ENCODE results near the gene SETD2. TPM values are rescaled to one million over a fixed set of nuclear protein-coding genes. Genes with fewer than 3 reads are reported as not detected.

Gene SETD2
- total RNA-seq, 1 experiment from 2014 or later, result 24.1 TPM

GRCh38 chr3:47096959-47097358 is 67.0 kb downstream of the SETD2 start:
- peaks cover 33% of the 10 kb centered on the region; the same call in 1 of the 2 replicates for H3K36me3 ChIP-seq (ENCODE audit: low read depth, low read length)

GRCh38 chr3:47092090-47092489 is 71.8 kb downstream of the SETD2 start:
- Histone ChIP-seq H3K27me3 (ENCODE audit: low read length) (no peaks in the 10 kb centered on the region), H3K36me3 (ENCODE audit: low read depth, low read length) (peaks cover 35% of the 10 kb centered on the region; the same call in 1 of the 2 replicates), H2AFZ (ENCODE audit: low read length) (no peak overlapping the region), H3K9me2 (replicated peaks; ENCODE audit: low read length) (no peaks in the 10 kb centered on the region), H3K27ac (ENCODE audit: low read length) (no peak overlapping the region), H3K4me3 (ENCODE audit: low read length) (no peak overlapping the region), H3K9me3 (ENCODE audit: low read length) (no peaks in the 10 kb centered on the region), H3K4me1 (ENCODE audit: insufficient read depth, low read length) (peaks cover 5% of the 10 kb centered on the region; the same call in 1 of the 2 replicates), H3F3A (ENCODE audit: low read length, unreplicated experiment) (no peaks in the 10 kb centered on the region), H3K4me2 (ENCODE audit: low read length) (no peak overlapping the region), H4K20me1 (ENCODE audit: low read length) (no peaks in the 10 kb centered on the region), H3K9ac (ENCODE audit: low read length) (no peak overlapping the region), H3K79me2 (ENCODE audit: low read length) (no peaks in the 10 kb centered on the region)
- TF ChIP-seq CTCF (conservative IDR thresholded peaks at IDR 0.05; ENCODE audit: low read depth, low read length) (no peak), EZH2 (IDR thresholded peaks at IDR 0.05; ENCODE audit: low read length, unreplicated experiment) (no peak), EZH2phosphoT487 (IDR thresholded peaks at IDR 0.05; ENCODE audit: borderline replicate concordance, low read length) (no peak)
- intact Hi-C loops (cut with micrococcal nuclease), result no loop called here
- POLR2A ChIA-PET (ENCODE audit: unreplicated experiment), result no interaction called here
- DNase-seq (no peak), ATAC-seq (no peak)
- no TSS peak for BruUV-seq (replicated peaks)
- CTCF ChIA-PET, result no interaction called here

More at GRCh38 chr3:47096959-47097358, 67.0 kb downstream of the SETD2 start:
- TF ChIP-seq EZH2phosphoT487 (IDR thresholded peaks at IDR 0.05; ENCODE audit: borderline replicate concordance, low read length) (no peak), EZH2 (IDR thresholded peaks at IDR 0.05; ENCODE audit: low read length, unreplicated experiment) (no peak), CTCF (conservative IDR thresholded peaks at IDR 0.05; ENCODE audit: low read depth, low read length) (no peak)
- Histone ChIP-seq H3F3A (ENCODE audit: low read length, unreplicated experiment) (no peaks in the 10 kb centered on the region), H3K27ac (ENCODE audit: low read length) (no peak overlapping the region), H3K9ac (ENCODE audit: low read length) (no peak overlapping the region), H3K4me3 (ENCODE audit: low read length) (no peak overlapping the region), H2AFZ (ENCODE audit: low read length) (no peak overlapping the region), H3K4me1 (ENCODE audit: insufficient read depth, low read length) (peaks cover 13% of the 10 kb centered on the region; the same call in 1 of the 2 replicates), H3K9me3 (ENCODE audit: low read length) (no peaks in the 10 kb centered on the region), H4K20me1 (ENCODE audit: low read length) (no peaks in the 10 kb centered on the region), H3K27me3 (ENCODE audit: low read length) (no peaks in the 10 kb centered on the region), H3K4me2 (ENCODE audit: low read length) (no peak overlapping the region), H3K9me2 (replicated peaks; ENCODE audit: low read length) (no peaks in the 10 kb centered on the region), H3K79me2 (ENCODE audit: low read length) (no peaks in the 10 kb centered on the region)
- ChIA-PET POLR2A (ENCODE audit: unreplicated experiment) (interaction anchor here (0.6 kb wide), 1 partner anchor 26 kb away, joined by 4 read pairs; no protein-coding TSS in a partner anchor), CTCF (interaction anchor here (0.7 kb wide), 1 partner anchor 227 kb away, joined by 3 read pairs; no protein-coding TSS in a partner anchor)
- no TSS peak for BruUV-seq (replicated peaks)
- intact Hi-C loops (cut with micrococcal nuclease), result no loop called here
- ATAC-seq (peak; percentile 43; the same call in 1 of the 2 replicates), DNase-seq (peak; percentile 46)

GRCh38 chr3:47089630-47090029 is 74.3 kb downstream of the SETD2 start:
- ChIA-PET POLR2A (ENCODE audit: unreplicated experiment) (no interaction called here), CTCF (no interaction called here)
- H3F3A ChIP-seq (ENCODE audit: low read length, unreplicated experiment), result no peaks in the 10 kb centered on the region
- H3K9ac ChIP-seq (ENCODE audit: low read length), result no peak overlapping the region
- no peaks in the 10 kb centered on the region for H3K27me3 ChIP-seq (ENCODE audit: low read length)
- no peak for DNase-seq
- ATAC-seq, result no peak
- no peaks in the 10 kb centered on the region for H3K9me2 ChIP-seq (replicated peaks; ENCODE audit: low read length)
- H3K4me1 ChIP-seq (ENCODE audit: insufficient read depth, low read length), result no peaks in the 10 kb centered on the region
- no peak overlapping the region for H3K27ac ChIP-seq (ENCODE audit: low read length)
- no TSS peak for BruUV-seq (replicated peaks)
- no peaks in the 10 kb centered on the region for H3K79me2 ChIP-seq (ENCODE audit: low read length)
- H3K9me3 ChIP-seq (ENCODE audit: low read length), result no peaks in the 10 kb centered on the region
- no peak overlapping the region for H3K4me3 ChIP-seq (ENCODE audit: low read length)
- no peak overlapping the region for H3K4me2 ChIP-seq (ENCODE audit: low read length)
- intact Hi-C loops (cut with micrococcal nuclease), result no loop called here
- no peak for TF ChIP-seq EZH2 (IDR thresholded peaks at IDR 0.05; ENCODE audit: low read length, unreplicated experiment)
- TF ChIP-seq CTCF (conservative IDR thresholded peaks at IDR 0.05; ENCODE audit: low read depth, low read length), result no peak
- no peak for TF ChIP-seq EZH2phosphoT487 (IDR thresholded peaks at IDR 0.05; ENCODE audit: borderline replicate concordance, low read length)
- peaks cover 45% of the 10 kb centered on the region; the same call in 1 of the 2 replicates for H3K36me3 ChIP-seq (ENCODE audit: low read depth, low read length)
- no peaks in the 10 kb centered on the region for H4K20me1 ChIP-seq (ENCODE audit: low read length)
- no peak overlapping the region for H2AFZ ChIP-seq (ENCODE audit: low read length)
